ENCODE measurements around the gene PARP8. TPM values are rescaled to one million over a fixed set of nuclear protein-coding genes. Genes with fewer than 3 reads are reported as not detected.

PARP8 gene
- total and polyA plus RNA-seq, 9 donors: 5.7 to 12.5 (median 7.7) TPM

GRCh38 chr5:50720061-50720710, 53.7 kb downstream of the PARP8 start:
- Histone ChIP-seq H3K4me3 (ENCODE audit: low read length) (no peak overlapping the region), H3K9me3 (replicated peaks; ENCODE audit: control insufficient read depth, low read depth, low read length) (no peaks in the 10 kb centered on the region), H3K27ac (ENCODE audit: low read length) (no peak overlapping the region), H3K36me3 (ENCODE audit: control insufficient read depth, insufficient read depth, low read length) (no peaks in the 10 kb centered on the region), H3K27me3 (ENCODE audit: control insufficient read depth, insufficient read depth, low read length) (no peaks in the 10 kb centered on the region), H3K4me1 (ENCODE audit: control insufficient read depth, insufficient read depth, low read length) (no peaks in the 10 kb centered on the region)
- DNase-seq: no peak
- WGBS (ENCODE audit: insufficient coverage): no CpG with 5 or more reads among the region's 4 CpGs

DNA sequence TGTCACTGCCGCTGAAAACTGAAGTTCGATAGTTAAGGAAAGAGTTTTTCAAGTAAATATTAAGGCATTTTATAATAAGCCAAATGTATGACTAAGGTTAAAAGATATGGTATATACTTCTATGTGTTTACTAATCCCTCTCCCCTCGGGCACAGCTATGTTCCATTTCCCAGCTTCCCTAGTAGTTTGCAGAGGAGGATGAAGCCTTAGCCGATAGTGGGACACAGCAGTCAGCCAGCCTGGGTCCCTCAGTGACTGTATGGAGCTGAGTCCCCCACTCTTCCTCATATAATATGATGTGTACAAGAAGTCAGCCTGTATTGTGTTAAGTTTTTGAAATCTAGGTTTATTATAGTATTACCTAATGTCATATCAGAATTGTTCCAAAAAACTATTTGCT, 55.8 kb downstream of the PARP8 start:
- H3K36me3 ChIP-seq (ENCODE audit: control insufficient read depth, insufficient read depth, low read length): no peaks in the 10 kb centered on the region
- H3K4me1 ChIP-seq (ENCODE audit: control insufficient read depth, insufficient read depth, low read length): no peaks in the 10 kb centered on the region
- no peak overlapping the region for H3K27ac ChIP-seq (ENCODE audit: low read length)
- WGBS (ENCODE audit: insufficient coverage): no CpG with 5 or more reads among the region's 4 CpGs
- H3K27me3 ChIP-seq (ENCODE audit: control insufficient read depth, insufficient read depth, low read length): no peaks in the 10 kb centered on the region
- DNase-seq: no peak
- no peaks in the 10 kb centered on the region for H3K9me3 ChIP-seq (replicated peaks; ENCODE audit: control insufficient read depth, low read depth, low read length)
- H3K4me3 ChIP-seq (ENCODE audit: low read length): no peak overlapping the region

- H3K27me3 ChIP-seq (ENCODE audit: control insufficient read depth, insufficient read depth, low read length): no peaks in the 10 kb centered on the region
- H3K27ac ChIP-seq (ENCODE audit: low read length): no peak overlapping the region
- no peak overlapping the region for H3K4me3 ChIP-seq (ENCODE audit: low read length)
- H3K36me3 ChIP-seq (ENCODE audit: control insufficient read depth, insufficient read depth, low read length): no peaks in the 10 kb centered on the region
- no peaks in the 10 kb centered on the region for H3K9me3 ChIP-seq (replicated peaks; ENCODE audit: control insufficient read depth, low read depth, low read length)
- H3K4me1 ChIP-seq (ENCODE audit: control insufficient read depth, insufficient read depth, low read length): no peaks in the 10 kb centered on the region
- DNase-seq: no peak
Observed at GRCh38 chr5:50724262-50724661, 57.8 kb downstream of the PARP8 start.

GRCh38 chr5:50725800-50726474, 59.5 kb downstream of the PARP8 start:
- H3K4me1 ChIP-seq (ENCODE audit: control insufficient read depth, insufficient read depth, low read length): no peaks in the 10 kb centered on the region
- H3K27ac ChIP-seq (ENCODE audit: low read length): no peak overlapping the region
- whole genome bisulfite sequencing (ENCODE audit: insufficient coverage): no CpG with 5 or more reads among the region's 7 CpGs
- no peaks in the 10 kb centered on the region for H3K36me3 ChIP-seq (ENCODE audit: control insufficient read depth, insufficient read depth, low read length)
- DNase-seq: no peak
- no peaks in the 10 kb centered on the region for H3K9me3 ChIP-seq (replicated peaks; ENCODE audit: control insufficient read depth, low read depth, low read length)
- no peak overlapping the region for H3K4me3 ChIP-seq (ENCODE audit: low read length)
- H3K27me3 ChIP-seq (ENCODE audit: control insufficient read depth, insufficient read depth, low read length): no peaks in the 10 kb centered on the region

DNA sequence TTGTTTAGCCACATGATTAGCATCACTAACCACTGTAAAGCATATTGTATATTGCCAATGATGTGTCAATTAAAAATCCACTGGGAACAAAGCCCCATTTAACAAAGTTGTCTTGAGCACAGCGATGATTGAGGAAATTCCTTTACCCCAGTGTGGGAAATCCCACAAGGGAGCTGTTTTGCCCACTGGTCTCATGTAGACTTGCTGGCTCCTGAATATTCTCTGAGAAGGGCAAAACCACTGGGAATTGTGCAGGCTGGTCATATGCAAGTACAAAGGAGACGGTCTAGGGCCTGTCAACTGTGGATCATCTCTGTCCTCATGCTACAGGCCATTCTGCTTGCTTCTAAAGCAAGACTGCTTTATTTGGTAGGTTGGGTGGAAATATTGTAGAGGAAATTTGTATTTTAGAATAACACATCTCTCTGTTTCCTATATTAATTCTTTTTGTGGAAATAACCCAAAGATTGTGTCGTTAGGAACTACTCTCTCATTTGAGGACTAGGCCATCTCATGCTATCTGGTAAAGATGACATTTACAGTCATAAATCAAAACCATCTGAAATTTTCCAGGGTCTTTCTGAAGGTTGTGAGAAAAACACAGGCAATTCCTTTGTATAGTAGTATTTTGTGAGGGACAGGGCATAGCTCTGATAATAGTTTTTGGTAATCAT, 60.2 kb downstream of the PARP8 start:
- DNase-seq: no peak
- 91% methylated on average over 1 of the region's 3 CpGs for WGBS (ENCODE audit: insufficient coverage)
- no peaks in the 10 kb centered on the region for H3K27me3 ChIP-seq (ENCODE audit: control insufficient read depth, insufficient read depth, low read length)
- H3K27ac ChIP-seq (ENCODE audit: low read length): no peak overlapping the region
- H3K4me1 ChIP-seq (ENCODE audit: control insufficient read depth, insufficient read depth, low read length): no peaks in the 10 kb centered on the region
- no peaks in the 10 kb centered on the region for H3K9me3 ChIP-seq (replicated peaks; ENCODE audit: control insufficient read depth, low read depth, low read length)
- no peak overlapping the region for H3K4me3 ChIP-seq (ENCODE audit: low read length)
- H3K36me3 ChIP-seq (ENCODE audit: control insufficient read depth, insufficient read depth, low read length): no peaks in the 10 kb centered on the region

- DNase-seq: no peak
- no peaks in the 10 kb centered on the region for H3K9me3 ChIP-seq (replicated peaks; ENCODE audit: control insufficient read depth, low read depth, low read length)
- H3K4me3 ChIP-seq (ENCODE audit: low read length): no peak overlapping the region
- H3K36me3 ChIP-seq (ENCODE audit: control insufficient read depth, insufficient read depth, low read length): no peaks in the 10 kb centered on the region
- H3K27ac ChIP-seq (ENCODE audit: low read length): no peak overlapping the region
- H3K4me1 ChIP-seq (ENCODE audit: control insufficient read depth, insufficient read depth, low read length): no peaks in the 10 kb centered on the region
- no peaks in the 10 kb centered on the region for H3K27me3 ChIP-seq (ENCODE audit: control insufficient read depth, insufficient read depth, low read length)
- 48% methylated on average over 4 of the region's 5 CpGs for WGBS (ENCODE audit: insufficient coverage)
Observed at GRCh38 chr5:50727149-50727496, 60.7 kb downstream of the PARP8 start.

DNA sequence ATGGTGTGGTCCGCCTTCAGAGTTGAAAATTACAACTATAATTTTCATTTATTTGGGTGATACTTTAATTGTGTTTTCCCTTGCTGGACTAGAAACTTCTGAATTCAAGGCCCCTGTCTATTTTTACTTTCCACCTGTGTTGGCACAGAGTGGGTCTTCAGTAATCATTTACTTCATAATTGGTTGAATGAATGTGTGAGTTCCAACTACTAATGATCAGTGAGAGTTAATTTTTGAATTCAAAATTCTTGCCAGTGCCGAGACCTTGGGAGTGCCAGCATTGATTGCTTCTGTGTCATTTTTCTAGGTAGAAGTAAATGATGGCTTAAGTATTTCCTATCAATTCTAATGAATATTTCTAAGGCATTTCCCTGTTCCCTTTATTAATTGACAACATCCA, 61.4 kb downstream of the PARP8 start:
- no peaks in the 10 kb centered on the region for H3K27me3 ChIP-seq (ENCODE audit: control insufficient read depth, insufficient read depth, low read length)
- no peaks in the 10 kb centered on the region for H3K9me3 ChIP-seq (replicated peaks; ENCODE audit: control insufficient read depth, low read depth, low read length)
- H3K36me3 ChIP-seq (ENCODE audit: control insufficient read depth, insufficient read depth, low read length): no peaks in the 10 kb centered on the region
- no peaks in the 10 kb centered on the region for H3K4me1 ChIP-seq (ENCODE audit: control insufficient read depth, insufficient read depth, low read length)
- no CpG with 5 or more reads among the region's 2 CpGs for WGBS (ENCODE audit: insufficient coverage)
- DNase-seq: no peak
- no peak overlapping the region for H3K4me3 ChIP-seq (ENCODE audit: low read length)
- H3K27ac ChIP-seq (ENCODE audit: low read length): no peak overlapping the region

DNA sequence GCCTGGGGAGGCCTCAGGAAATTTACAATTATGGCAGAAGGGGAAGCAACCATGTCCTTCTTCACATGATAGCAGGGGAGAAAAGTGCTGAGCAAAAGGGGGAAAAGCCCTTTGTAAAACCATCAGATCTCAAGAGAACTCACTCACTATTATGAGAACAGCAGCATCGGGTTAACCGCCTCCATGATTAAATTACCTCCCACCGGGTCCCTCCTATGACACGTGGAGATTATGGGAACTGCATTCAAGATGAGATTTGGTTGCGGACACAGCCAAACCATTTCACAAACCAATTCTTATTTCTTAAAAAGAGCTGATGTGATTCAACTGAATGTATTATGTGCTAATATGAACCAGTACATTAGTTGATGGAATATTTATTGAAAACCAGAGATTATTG, 63.9 kb downstream of the PARP8 start:
- Histone ChIP-seq H3K27ac (ENCODE audit: low read length) (no peak overlapping the region), H3K4me1 (ENCODE audit: control insufficient read depth, insufficient read depth, low read length) (no peaks in the 10 kb centered on the region), H3K27me3 (ENCODE audit: control insufficient read depth, insufficient read depth, low read length) (no peaks in the 10 kb centered on the region), H3K36me3 (ENCODE audit: control insufficient read depth, insufficient read depth, low read length) (no peaks in the 10 kb centered on the region), H3K4me3 (ENCODE audit: low read length) (no peak overlapping the region), H3K9me3 (replicated peaks; ENCODE audit: control insufficient read depth, low read depth, low read length) (no peaks in the 10 kb centered on the region)
- WGBS (ENCODE audit: insufficient coverage): no CpG with 5 or more reads among the region's 5 CpGs
- DNase-seq: no peak

GRCh38 chr5:50730841-50731240, 64.4 kb downstream of the PARP8 start:
- Histone ChIP-seq H3K27ac (ENCODE audit: low read length) (no peak overlapping the region), H3K36me3 (ENCODE audit: control insufficient read depth, insufficient read depth, low read length) (no peaks in the 10 kb centered on the region), H3K4me1 (ENCODE audit: control insufficient read depth, insufficient read depth, low read length) (no peaks in the 10 kb centered on the region), H3K9me3 (replicated peaks; ENCODE audit: control insufficient read depth, low read depth, low read length) (no peaks in the 10 kb centered on the region), H3K4me3 (ENCODE audit: low read length) (no peak overlapping the region), H3K27me3 (ENCODE audit: control insufficient read depth, insufficient read depth, low read length) (no peaks in the 10 kb centered on the region)
- DNase-seq: no peak
- WGBS (ENCODE audit: insufficient coverage): 49% methylated on average over 3 of the region's 4 CpGs

GRCh38 chr5:50733741-50734140, 67.3 kb downstream of the PARP8 start:
- Histone ChIP-seq H3K4me1 (ENCODE audit: control insufficient read depth, insufficient read depth, low read length) (no peaks in the 10 kb centered on the region), H3K36me3 (ENCODE audit: control insufficient read depth, insufficient read depth, low read length) (no peaks in the 10 kb centered on the region), H3K27me3 (ENCODE audit: control insufficient read depth, insufficient read depth, low read length) (no peaks in the 10 kb centered on the region), H3K27ac (ENCODE audit: low read length) (no peak overlapping the region), H3K4me3 (ENCODE audit: low read length) (no peak overlapping the region), H3K9me3 (replicated peaks; ENCODE audit: control insufficient read depth, low read depth, low read length) (no peaks in the 10 kb centered on the region)
- WGBS (ENCODE audit: insufficient coverage): no CpG with 5 or more reads among the region's 3 CpGs
- DNase-seq: no peak

Data from muscle of leg (tissue), 11 donors.